ENCODE data around the gene PRSS56. TPM values are rescaled to one million over a fixed set of nuclear protein-coding genes. Genes with fewer than 3 reads are reported as not detected.

The PRSS56 gene
- total RNA-seq, 4 donors from 2014 or later: not detected

GRCh38 chr2:232541195-232541960 lies 21.2 kb downstream of the PRSS56 start:
- DNase-seq: no peak
- 78 to 81% methylated on average over 13 to 18 of the region's 19 CpGs for WGBS, 2 donors
- H3K4me3 ChIP-seq (replicated peaks in 1 of 3): no peak overlapping the region
- no peaks in the 10 kb centered on the region for H3K36me3 ChIP-seq
- H3K4me1 ChIP-seq: no peaks in the 10 kb centered on the region
- no peaks in the 10 kb centered on the region for H3K27me3 ChIP-seq
- no peaks in the 10 kb centered on the region for H3K9me3 ChIP-seq
- intact Hi-C loops (cut with DNase I): no loop called here
- no peak for TF ChIP-seq CTCF (IDR thresholded peaks at IDR 0.05)
- TF ChIP-seq POLR2A (IDR thresholded peaks at IDR 0.05): no peak
- H3K27ac ChIP-seq: no peak overlapping the region

- Histone ChIP-seq H3K27me3 (no peaks in the 10 kb centered on the region), H3K4me3 (replicated peaks in 1 of 3) (no peak overlapping the region), H3K9me3 (no peaks in the 10 kb centered on the region), H3K27ac (no peak overlapping the region), H3K36me3 (no peaks in the 10 kb centered on the region), H3K4me1 (no peaks in the 10 kb centered on the region)
- DNase-seq: no peak
- WGBS, 2 donors: 72 to 81% methylated on average over 8 of the region's 9 CpGs
- intact Hi-C loops (cut with DNase I): no loop called here
- TF ChIP-seq CTCF (IDR thresholded peaks at IDR 0.05) (no peak), POLR2A (IDR thresholded peaks at IDR 0.05) (no peak)
These were observed 21.9 kb downstream of the PRSS56 start for GRCh38 chr2:232541961-232542714.

DNA sequence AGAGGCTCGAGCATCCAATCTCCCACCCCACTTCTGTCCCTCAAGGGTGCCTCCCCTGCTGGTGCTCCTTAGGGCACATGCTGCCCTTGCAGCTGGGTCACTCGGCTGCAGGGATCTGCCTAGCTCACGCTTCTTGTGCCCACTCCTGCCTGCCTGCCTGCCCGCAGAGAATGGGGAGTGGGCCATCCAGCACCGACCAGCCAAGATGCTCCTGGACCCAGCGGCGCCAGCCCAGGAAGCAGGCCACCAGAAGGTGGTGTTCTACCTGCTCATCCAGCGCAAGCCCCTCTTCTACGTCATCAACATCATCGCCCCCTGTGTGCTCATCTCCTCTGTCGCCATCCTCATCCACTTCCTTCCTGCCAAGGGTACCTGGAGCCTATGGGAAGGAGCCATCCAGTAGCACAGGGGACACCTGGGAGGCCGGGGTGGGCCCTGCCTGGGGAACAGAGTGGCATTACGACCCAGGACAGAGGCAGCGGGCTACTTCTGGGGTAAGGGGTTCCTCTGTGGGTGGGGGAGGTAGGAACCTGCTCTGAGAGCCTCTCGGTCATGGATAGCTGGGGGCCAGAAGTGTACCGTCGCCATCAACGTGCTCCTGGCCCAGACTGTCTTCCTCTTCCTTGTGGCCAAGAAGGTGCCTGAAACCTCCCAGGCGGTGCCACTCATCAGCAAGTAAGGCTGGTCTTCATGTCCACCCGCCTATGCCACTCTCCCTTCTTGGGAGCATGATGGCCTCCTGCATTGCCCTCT lies 22.7 kb downstream of the PRSS56 start:
- Histone ChIP-seq H3K4me3 (replicated peaks in 1 of 3) (no peak overlapping the region), H3K36me3 (no peaks in the 10 kb centered on the region), H3K27me3 (no peaks in the 10 kb centered on the region), H3K27ac (no peak overlapping the region), H3K9me3 (no peaks in the 10 kb centered on the region), H3K4me1 (no peaks in the 10 kb centered on the region)
- WGBS, 2 donors: 86 to 91% methylated on average over 15 to 17 of the region's 20 CpGs
- intact Hi-C loops (cut with DNase I): no loop called here
- TF ChIP-seq CTCF (IDR thresholded peaks at IDR 0.05) (no peak), POLR2A (IDR thresholded peaks at IDR 0.05) (no peak)
- DNase-seq: no peak

DNA sequence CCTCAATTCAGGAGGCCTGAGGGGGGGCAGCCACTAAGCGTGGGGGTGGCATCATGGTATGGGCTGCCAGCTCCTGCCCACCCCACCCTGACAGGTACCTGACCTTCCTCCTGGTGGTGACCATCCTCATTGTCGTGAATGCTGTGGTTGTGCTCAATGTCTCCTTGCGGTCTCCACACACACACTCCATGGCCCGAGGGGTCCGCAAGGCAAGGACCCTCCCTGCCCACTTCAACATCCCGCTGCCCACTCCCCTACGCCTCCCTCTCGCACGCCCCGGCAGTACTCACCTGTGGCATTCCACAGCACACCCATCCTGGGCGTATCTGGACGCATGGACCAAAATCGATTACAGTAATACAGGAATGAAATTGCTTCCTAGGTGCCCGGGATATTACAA lies 23.3 kb downstream of the PRSS56 start:
- no peaks in the 10 kb centered on the region for H3K4me1 ChIP-seq
- no peaks in the 10 kb centered on the region for H3K36me3 ChIP-seq
- intact Hi-C loops (cut with DNase I): no loop called here
- no peak overlapping the region for H3K4me3 ChIP-seq (replicated peaks in 1 of 3)
- no peak for DNase-seq
- no peaks in the 10 kb centered on the region for H3K9me3 ChIP-seq
- 93 to 97% methylated on average over 13 to 14 of the region's 14 CpGs for WGBS, 2 donors
- no peak overlapping the region for H3K27ac ChIP-seq
- no peaks in the 10 kb centered on the region for H3K27me3 ChIP-seq
- no peak for TF ChIP-seq CTCF (IDR thresholded peaks at IDR 0.05)
- TF ChIP-seq POLR2A (IDR thresholded peaks at IDR 0.05): no peak

Data from thyroid gland (tissue), 4 donors.